IPS-20b (cell line): ENCODE results near the gene BNC1.

Source experiments
- H3K27ac ChIP-seq: one replicate; pipeline ENCODE4 v1.5.1; 2013; ENCODE audit warnings: low read length
- H3K27me3 ChIP-seq: 2 replicates; pipeline ENCODE4 v1.6.1; 2013; ENCODE audit warnings: mild to moderate bottlenecking, low read length, inconsistent platforms; ENCODE audit not compliant: insufficient read depth
- H3K36me3 ChIP-seq: 2 replicates; pipeline ENCODE4 v1.6.1; 2013; ENCODE audit warnings: low read depth, mild to moderate bottlenecking, inconsistent platforms, low read length, moderate library complexity; ENCODE audit not compliant: insufficient read depth
- H3K4me1 ChIP-seq: 2 replicates; pipeline ENCODE4 v1.6.1; 2013; ENCODE audit warnings: mild to moderate bottlenecking, control low read depth, inconsistent platforms, low read length, moderate library complexity; ENCODE audit not compliant: insufficient read depth
- H3K4me3 ChIP-seq: 2 replicates; pipeline ENCODE4 v1.5.1; 2013; ENCODE audit warnings: mild to moderate bottlenecking, low read length, inconsistent platforms
- H3K9ac ChIP-seq: 2 replicates; pipeline ENCODE4 v1.6.1; 2013; ENCODE audit warnings: low read depth, mild to moderate bottlenecking, inconsistent platforms, low read length, moderate library complexity
- H3K9me3 ChIP-seq: 2 replicates; pipeline ENCODE4 v1.6.1; 2013; ENCODE audit warnings: mild to moderate bottlenecking, low read depth, low read length, inconsistent platforms; ENCODE audit not compliant: insufficient read depth

Gene BNC1

DNA sequence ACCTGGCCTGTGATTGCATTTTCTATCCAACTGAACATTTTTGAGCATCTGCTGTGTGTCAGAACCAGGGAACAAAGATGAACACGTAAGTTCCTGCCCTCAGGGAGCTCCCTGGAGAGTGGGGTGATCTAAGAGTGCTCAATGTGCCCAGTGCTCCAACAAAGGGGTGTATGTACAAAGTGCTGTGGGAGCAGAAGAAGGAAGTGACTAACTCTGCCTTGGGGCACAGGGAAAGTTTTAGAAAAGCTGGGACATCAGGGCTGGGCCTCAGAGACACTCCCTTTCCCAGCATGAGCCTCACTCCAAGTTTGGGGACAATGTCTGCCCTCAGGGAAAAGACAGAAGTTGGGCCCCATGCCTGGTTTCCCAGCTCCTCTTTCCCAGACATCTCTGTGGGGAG, 27.6 kb upstream of the BNC1 start:
- no peak overlapping the region for H3K9ac ChIP-seq
- no peak overlapping the region for H3K4me3 ChIP-seq
- no peaks in the 10 kb centered on the region for H3K36me3 ChIP-seq
- no peaks in the 10 kb centered on the region for H3K9me3 ChIP-seq
- peaks cover 30% of the 10 kb centered on the region for H3K4me1 ChIP-seq
- H3K27me3 ChIP-seq: no peaks in the 10 kb centered on the region
- H3K27ac ChIP-seq: no peak overlapping the region

DNA sequence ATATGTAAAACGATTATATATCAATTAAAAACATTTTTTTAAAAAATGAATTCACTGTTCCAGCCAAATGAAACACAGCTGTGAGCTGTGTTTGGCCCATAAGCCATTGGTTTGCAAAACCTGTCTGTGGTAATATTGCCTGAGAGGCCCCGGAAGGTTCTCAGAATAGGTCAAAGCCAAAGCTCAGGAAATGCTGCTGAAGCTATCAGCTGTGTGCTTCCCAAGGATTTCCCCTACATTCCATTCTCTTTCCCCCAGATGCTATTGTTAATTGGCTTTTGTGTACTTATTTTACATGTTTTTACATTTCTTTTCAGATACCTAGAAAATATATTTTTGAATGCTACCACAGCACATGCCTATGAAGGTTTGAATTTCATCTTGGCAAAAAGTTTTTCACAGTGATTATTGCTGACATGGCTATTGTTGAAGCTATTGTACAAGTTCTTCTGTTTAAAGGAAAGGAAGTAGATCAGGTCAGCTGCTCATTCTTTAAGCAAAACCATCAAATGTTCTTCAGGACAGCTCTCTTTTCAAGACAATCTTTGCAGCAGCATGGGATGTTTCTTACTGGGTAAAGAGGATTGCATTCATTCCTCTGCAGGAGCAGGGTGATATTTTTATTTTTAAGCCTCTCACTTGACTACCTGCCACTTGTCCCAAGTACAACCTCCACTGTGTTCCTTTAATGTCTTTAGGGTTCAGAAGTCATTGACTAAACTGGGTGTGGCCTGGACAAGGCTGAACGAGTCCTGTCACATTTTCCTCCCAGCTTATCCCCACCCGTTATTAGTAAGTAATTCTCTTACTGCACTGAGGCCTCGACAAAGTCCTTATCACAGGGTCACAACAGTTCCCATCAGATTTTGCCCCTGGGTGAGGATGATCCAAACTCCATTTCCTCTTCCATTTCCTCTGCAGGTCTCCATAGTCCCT, 26.3 kb upstream of the BNC1 start:
- Histone ChIP-seq H3K36me3 (no peaks in the 10 kb centered on the region), H3K27ac (peak overlapping the region; percentile 74), H3K4me1 (peaks cover 39% of the 10 kb centered on the region), H3K27me3 (no peaks in the 10 kb centered on the region), H3K9ac (no peak overlapping the region; the same call in 1 of the 2 replicates), H3K4me3 (peak overlapping the region; percentile 31; the same call in 1 of the 2 replicates), H3K9me3 (no peaks in the 10 kb centered on the region)

DNA sequence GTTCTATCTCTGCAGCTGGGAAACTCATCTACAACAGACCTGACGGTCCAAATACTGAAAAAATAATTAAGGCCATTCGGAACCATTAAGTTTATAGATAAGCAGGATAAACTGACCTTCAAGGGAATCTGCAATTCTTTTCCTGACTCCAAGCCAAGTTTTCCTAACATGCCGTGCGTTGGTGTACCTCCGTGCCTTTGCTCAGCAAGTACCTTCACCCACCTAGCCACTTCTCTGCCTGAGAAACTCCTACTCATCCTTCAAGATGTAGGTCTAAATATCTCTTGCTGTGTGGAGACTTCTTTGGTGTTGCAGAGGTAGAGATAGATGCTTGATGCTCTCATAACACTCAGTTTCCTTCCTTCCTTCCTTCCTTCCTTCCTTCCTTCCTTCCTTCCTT, 24.2 kb upstream of the BNC1 start:
- H3K36me3 ChIP-seq: no peaks in the 10 kb centered on the region
- no peak overlapping the region for H3K4me3 ChIP-seq
- H3K27ac ChIP-seq: no peak overlapping the region
- no peaks in the 10 kb centered on the region for H3K27me3 ChIP-seq
- peaks cover 47% of the 10 kb centered on the region for H3K4me1 ChIP-seq
- H3K9me3 ChIP-seq: no peaks in the 10 kb centered on the region
- no peak overlapping the region for H3K9ac ChIP-seq

DNA sequence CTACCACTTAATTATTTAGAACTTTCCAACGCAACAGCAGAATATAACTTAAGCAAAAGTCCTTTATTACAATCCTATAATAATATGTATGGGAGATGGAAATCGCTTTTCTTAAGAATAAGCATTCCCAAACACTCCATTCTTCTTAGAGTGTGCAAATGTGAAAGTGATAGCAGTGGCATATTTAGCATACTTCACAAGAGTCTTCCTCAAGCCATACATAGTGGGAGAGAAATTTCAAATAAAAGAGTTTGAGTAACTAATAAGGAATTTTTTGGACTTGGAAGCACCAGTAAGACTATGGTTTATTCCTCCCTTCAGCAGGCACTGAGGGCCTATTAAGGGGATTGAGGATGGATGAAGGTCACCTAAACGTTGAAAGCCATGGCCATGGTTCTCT, 22.1 kb upstream of the BNC1 start:
- Histone ChIP-seq H3K4me3 (no peak overlapping the region), H3K27me3 (no peaks in the 10 kb centered on the region), H3K9ac (no peak overlapping the region), H3K4me1 (peaks cover 35% of the 10 kb centered on the region), H3K27ac (no peak overlapping the region), H3K9me3 (no peaks in the 10 kb centered on the region), H3K36me3 (no peaks in the 10 kb centered on the region)

DNA sequence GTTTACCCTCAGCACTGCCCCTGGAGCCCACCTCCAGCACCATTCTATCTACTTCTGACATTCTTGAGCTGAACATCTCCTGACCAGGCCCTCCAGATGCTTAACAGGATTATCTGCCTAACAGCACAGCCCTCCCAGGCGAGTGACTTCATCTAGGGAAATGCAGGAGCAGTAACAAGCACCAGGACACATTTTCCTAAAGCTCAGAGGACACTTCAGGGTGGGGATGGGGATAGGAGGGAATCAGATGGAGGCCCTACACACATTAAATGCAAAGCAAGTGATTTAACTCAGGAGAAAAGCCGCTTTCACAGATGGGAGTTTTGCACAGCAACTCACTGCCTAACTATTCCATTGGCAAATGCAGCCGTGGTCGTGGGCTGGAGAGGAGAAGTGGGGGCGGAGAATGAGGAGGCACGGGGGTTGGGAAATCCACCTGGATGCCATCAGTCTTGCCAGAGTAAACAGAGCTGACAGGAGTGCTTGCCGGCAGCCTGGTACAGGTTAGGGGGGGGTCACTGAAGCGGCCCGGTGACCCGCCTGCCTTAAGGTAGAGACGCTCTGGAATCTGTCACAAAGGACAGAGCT, 21.3 kb upstream of the BNC1 start:
- Histone ChIP-seq H3K9ac (no peak overlapping the region), H3K9me3 (no peaks in the 10 kb centered on the region), H3K27ac (no peak overlapping the region), H3K36me3 (no peaks in the 10 kb centered on the region), H3K27me3 (no peaks in the 10 kb centered on the region), H3K4me3 (peak overlapping the region; percentile 20; the same call in 1 of the 2 replicates), H3K4me1 (peaks cover 28% of the 10 kb centered on the region)

DNA sequence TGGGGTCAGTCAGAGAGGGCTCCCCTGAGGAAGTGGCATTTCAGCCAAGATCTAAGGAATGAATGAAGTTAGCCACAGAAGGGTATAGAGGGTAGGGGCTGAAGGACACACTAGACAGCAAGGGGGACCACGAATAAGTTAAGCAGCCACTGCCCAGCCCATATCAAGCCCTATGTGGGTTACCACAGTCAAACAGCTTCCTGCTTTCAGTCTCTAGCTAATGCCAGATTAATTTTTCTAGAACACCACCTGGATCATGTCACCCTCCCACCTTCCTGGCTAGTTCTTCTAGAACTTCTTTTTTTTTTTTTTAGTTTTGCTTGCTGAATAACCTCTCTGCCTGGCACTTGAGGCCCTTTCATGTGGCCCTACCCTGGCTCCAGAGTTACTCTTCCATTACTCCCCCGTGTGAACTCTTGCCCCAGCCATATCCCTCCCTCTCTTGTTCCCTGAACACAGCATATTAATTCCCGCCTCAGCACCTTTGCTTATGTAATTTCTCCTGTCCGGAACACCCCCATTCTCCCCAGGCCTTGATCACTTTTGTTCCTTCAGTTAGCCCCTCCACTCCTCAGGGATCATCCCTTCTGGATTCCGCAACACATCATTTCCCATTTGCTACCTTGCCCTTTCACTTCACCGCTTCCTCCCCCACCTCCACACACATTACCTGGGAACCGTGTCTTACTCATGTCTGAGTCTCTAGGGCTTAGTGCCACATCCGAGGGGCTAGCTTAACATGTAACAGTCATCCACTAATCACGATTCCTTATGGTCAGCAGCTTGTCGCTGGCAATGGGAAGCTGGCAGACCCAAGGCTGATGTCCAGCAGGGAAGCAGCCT, 20.6 kb upstream of the BNC1 start:
- H3K27me3 ChIP-seq: no peaks in the 10 kb centered on the region
- no peaks in the 10 kb centered on the region for H3K9me3 ChIP-seq
- no peak overlapping the region for H3K9ac ChIP-seq
- H3K36me3 ChIP-seq: no peaks in the 10 kb centered on the region
- peaks cover 21% of the 10 kb centered on the region for H3K4me1 ChIP-seq
- no peak overlapping the region for H3K27ac ChIP-seq
- no peak overlapping the region for H3K4me3 ChIP-seq

DNA sequence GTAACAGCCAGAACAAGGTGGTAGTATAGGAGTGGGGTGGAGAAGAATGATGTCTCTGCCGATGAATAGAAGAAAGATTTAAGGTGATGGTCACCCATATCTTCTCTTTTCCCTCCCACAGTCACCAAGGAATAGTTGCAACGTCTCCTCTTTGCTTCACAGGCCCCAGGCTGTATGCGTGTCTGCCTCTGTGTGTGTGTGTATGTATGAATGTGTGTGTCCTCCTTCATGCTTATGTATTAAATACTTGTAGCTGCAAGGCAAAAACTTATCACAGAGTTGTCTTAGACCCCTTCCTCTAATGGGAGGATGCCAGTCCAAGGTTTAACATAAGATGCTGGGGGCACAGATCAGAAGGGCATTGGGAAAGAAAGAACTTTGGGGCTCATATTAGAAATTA, 19.1 kb upstream of the BNC1 start:
- Histone ChIP-seq H3K4me1 (peaks cover 18% of the 10 kb centered on the region), H3K36me3 (no peaks in the 10 kb centered on the region), H3K9me3 (no peaks in the 10 kb centered on the region), H3K27ac (no peak overlapping the region), H3K9ac (no peak overlapping the region), H3K27me3 (no peaks in the 10 kb centered on the region), H3K4me3 (no peak overlapping the region)

DNA sequence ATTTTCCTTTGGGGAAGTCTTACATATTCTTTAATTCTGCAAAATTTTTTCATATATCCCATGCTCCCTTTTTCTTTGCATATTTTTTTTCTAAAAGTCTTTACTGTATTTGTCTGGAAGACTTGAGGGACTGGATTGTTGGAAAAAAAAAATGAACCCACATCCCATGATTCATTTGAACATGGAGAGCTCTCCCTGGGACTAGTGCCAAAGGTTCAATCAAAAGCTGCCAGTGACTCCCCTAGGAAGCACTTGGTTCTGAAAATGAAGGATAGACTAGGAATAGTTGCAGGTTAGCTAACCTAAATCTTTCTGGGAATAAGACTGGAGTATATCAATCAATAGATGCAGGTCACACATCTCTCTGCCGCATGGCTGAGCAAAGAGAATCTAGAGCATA, 16.4 kb upstream of the BNC1 start:
- H3K4me1 ChIP-seq: peaks cover 8% of the 10 kb centered on the region
- no peaks in the 10 kb centered on the region for H3K36me3 ChIP-seq
- no peak overlapping the region for H3K9ac ChIP-seq
- H3K27me3 ChIP-seq: no peaks in the 10 kb centered on the region
- no peak overlapping the region for H3K4me3 ChIP-seq
- no peak overlapping the region for H3K27ac ChIP-seq
- no peaks in the 10 kb centered on the region for H3K9me3 ChIP-seq

DNA sequence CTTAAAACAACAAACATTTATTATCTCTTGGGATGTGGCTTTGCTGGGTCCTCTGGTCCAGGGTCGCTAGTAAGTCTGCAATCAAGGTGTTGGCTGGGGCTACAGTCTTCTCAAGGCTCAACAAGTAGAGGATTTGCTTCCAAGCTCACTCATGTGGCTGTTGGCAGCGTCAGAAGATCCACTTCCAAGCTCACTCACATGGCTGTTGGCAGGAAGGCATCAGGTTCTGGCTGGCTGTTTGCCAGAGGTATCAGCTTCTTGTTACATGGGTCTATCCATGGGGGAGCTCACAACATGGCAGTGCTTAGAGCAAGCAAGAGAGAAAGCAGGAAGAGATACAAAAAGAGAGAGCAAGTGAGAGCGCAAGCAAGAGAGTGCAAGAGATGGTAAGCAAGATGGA, 15.0 kb upstream of the BNC1 start:
- no peak overlapping the region for H3K9ac ChIP-seq
- no peaks in the 10 kb centered on the region for H3K27me3 ChIP-seq
- no peaks in the 10 kb centered on the region for H3K4me1 ChIP-seq
- H3K27ac ChIP-seq: no peak overlapping the region
- H3K4me3 ChIP-seq: no peak overlapping the region
- no peaks in the 10 kb centered on the region for H3K36me3 ChIP-seq
- H3K9me3 ChIP-seq: no peaks in the 10 kb centered on the region

DNA sequence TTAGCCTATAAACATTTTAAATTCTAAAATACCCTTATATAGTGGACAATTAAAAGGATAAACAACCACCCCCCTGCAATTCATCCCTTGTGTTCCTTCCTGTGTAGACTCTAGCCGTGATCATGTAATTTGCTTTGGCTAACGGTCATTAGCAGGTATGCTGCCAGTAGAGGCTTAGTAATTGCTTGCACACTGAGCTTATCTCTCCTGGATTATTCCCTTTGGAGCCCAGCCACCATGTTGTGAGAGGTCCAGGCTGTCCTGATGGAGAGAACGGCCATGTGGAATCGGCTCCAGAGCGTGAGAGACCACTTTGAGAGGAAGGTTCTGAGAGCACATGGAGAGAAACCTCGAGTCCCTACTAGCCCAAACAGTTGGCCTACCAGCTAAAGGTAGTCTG, 11.0 kb upstream of the BNC1 start:
- no peak overlapping the region for H3K4me3 ChIP-seq
- no peaks in the 10 kb centered on the region for H3K4me1 ChIP-seq
- no peak overlapping the region for H3K27ac ChIP-seq
- H3K9ac ChIP-seq: no peak overlapping the region
- H3K36me3 ChIP-seq: no peaks in the 10 kb centered on the region
- no peaks in the 10 kb centered on the region for H3K27me3 ChIP-seq
- H3K9me3 ChIP-seq: no peaks in the 10 kb centered on the region

DNA sequence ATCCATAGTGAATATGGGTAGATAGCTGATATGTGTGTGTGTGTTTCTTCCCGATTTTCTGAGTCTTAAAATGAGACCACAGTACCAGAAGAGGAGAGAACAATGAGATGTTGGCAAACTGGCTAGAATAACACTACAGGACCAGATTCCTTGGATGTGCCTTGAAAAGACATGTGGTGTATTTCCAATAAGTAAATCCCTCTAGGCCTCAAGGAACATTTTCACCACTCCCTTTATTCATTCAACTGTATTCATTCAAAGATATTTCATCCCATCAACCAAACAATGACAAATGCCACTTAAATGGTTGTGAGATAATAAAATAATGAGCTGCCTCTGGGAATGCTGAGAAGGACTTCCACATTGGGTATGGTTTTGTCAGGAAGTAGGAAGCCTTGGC, 8.7 kb upstream of the BNC1 start:
- Histone ChIP-seq H3K27ac (no peak overlapping the region), H3K9ac (no peak overlapping the region), H3K9me3 (no peaks in the 10 kb centered on the region)

More for the DNA sequence above, 8.7 kb upstream of the BNC1 start:
- Histone ChIP-seq H3K36me3 (no peaks in the 10 kb centered on the region), H3K4me1 (no peaks in the 10 kb centered on the region), H3K27me3 (no peaks in the 10 kb centered on the region; the same call in 1 of the 2 replicates), H3K4me3 (no peak overlapping the region)
